Ishikawa (cell line): ENCODE measurements around the gene GPX3.

Experiments used
- CEBPB ChIP-seq: IDR thresholded peaks from 2 replicates; pipeline ENCODE4 v1.6.1; 2012
- EP300 ChIP-seq: IDR thresholded peaks from 2 replicates; pipeline ENCODE4 v1.6.1; 2012; ENCODE audit warnings: borderline replicate concordance
- FOXM1 ChIP-seq: IDR thresholded peaks from 2 replicates; pipeline ENCODE4 v1.6.1; 2012; ENCODE audit warnings: low read depth, borderline replicate concordance
- MAX ChIP-seq: IDR thresholded peaks from 2 replicates; pipeline ENCODE4 v1.6.1; 2012
- NFIC ChIP-seq: IDR thresholded peaks from 2 replicates; pipeline ENCODE4 v1.6.1; 2012
- RAD21 ChIP-seq: IDR thresholded peaks from 2 replicates; pipeline ENCODE4 v1.6.1; 2012; ENCODE audit warnings: low read depth
- REST ChIP-seq: IDR thresholded peaks from 2 replicates; pipeline ENCODE4 v1.6.1; 2012; ENCODE audit warnings: low read depth, mild to moderate bottlenecking
- TAF1 ChIP-seq: IDR thresholded peaks from 2 replicates; pipeline ENCODE4 v1.6.1; 2012; ENCODE audit warnings: low read depth, mild to moderate bottlenecking
- TEAD4 ChIP-seq: IDR thresholded peaks from 2 replicates; pipeline ENCODE4 v1.6.1; 2012
- USF1 ChIP-seq: IDR thresholded peaks from 2 replicates; pipeline ENCODE4 v1.6.1; 2012
- YY1 ChIP-seq: IDR thresholded peaks from 2 replicates; pipeline ENCODE4 v1.6.1; 2012; ENCODE audit warnings: low read depth
- ZBTB7A ChIP-seq: IDR thresholded peaks from 2 replicates; pipeline ENCODE4 v1.6.1; 2012; ENCODE audit warnings: low read depth

- no peak for TF ChIP-seq FOXM1
- no peak for TF ChIP-seq EP300
- TF ChIP-seq REST = no peak
- TF ChIP-seq MAX = no peak
- TF ChIP-seq TAF1 = no peak
- TF ChIP-seq USF1 = no peak
- no peak for TF ChIP-seq RAD21
- no peak for TF ChIP-seq YY1
- TF ChIP-seq CEBPB = no peak
- TF ChIP-seq ZBTB7A = no peak
- TF ChIP-seq TEAD4 = no peak
- TF ChIP-seq NFIC = no peak
Measured at GRCh38 chr5:151058301-151058700, 37.9 kb downstream of the GPX3 start.
